HG03103 (cell line): Measurements from ENCODE around the gene AKAP13.

ENCODE experiments used
- ATAC-seq: cut with Tn5 transposase; IDR thresholded peaks from one replicate; pipeline ENCODE4 v1.9.1; 2021; ENCODE audit warnings: low read depth; ENCODE audit not compliant: unreplicated experiment

Gene AKAP13

GRCh38 chr15:85606738-85607137 lies 226.3 kb downstream of the AKAP13 start:
- no peak for ATAC-seq

GRCh38 chr15:85607141-85607806 lies 226.9 kb downstream of the AKAP13 start:
- ATAC-seq = no peak

GRCh38 chr15:85607842-85608241 lies 227.4 kb downstream of the AKAP13 start:
- ATAC-seq = no peak

- no peak for ATAC-seq
Observed at GRCh38 chr15:85609492-85609891, 229.1 kb downstream of the AKAP13 start.

- no peak for ATAC-seq
Observed at GRCh38 chr15:85611361-85611760, 231.0 kb downstream of the AKAP13 start.

- ATAC-seq = no peak
Observed at GRCh38 chr15:85614059-85614458, 233.7 kb downstream of the AKAP13 start.

GRCh38 chr15:85615930-85616329 lies 235.5 kb downstream of the AKAP13 start:
- ATAC-seq = no peak

GRCh38 chr15:85616549-85617110 lies 236.2 kb downstream of the AKAP13 start:
- ATAC-seq = no peak

GRCh38 chr15:85618228-85618505 lies 237.8 kb downstream of the AKAP13 start:
- no peak for ATAC-seq

- peak; percentile 60 for ATAC-seq
Observed at GRCh38 chr15:85618956-85619491, 238.6 kb downstream of the AKAP13 start.

GRCh38 chr15:85619992-85620689 lies 239.7 kb downstream of the AKAP13 start:
- ATAC-seq = no peak

GRCh38 chr15:85620690-85621049 lies 240.3 kb downstream of the AKAP13 start:
- ATAC-seq = no peak

GRCh38 chr15:85621094-85621493 lies 240.7 kb downstream of the AKAP13 start:
- no peak for ATAC-seq

- ATAC-seq = no peak
Observed at GRCh38 chr15:85622221-85622831, 241.9 kb downstream of the AKAP13 start.

- no peak for ATAC-seq
Observed at GRCh38 chr15:85623315-85624049, 243.1 kb downstream of the AKAP13 start.

GRCh38 chr15:85624291-85624801 lies 243.9 kb downstream of the AKAP13 start:
- no peak for ATAC-seq

- ATAC-seq = no peak
Observed at GRCh38 chr15:85625166-85625830, 244.9 kb downstream of the AKAP13 start.

GRCh38 chr15:85625856-85626255 lies 245.5 kb downstream of the AKAP13 start:
- no peak for ATAC-seq

- no peak for ATAC-seq
Observed at GRCh38 chr15:85627213-85627935, 247.0 kb downstream of the AKAP13 start.
